ENCODE results near the gene CYP2C9.
"Not testable (repeated sequence)": the region's sequence is repeated elsewhere in the genome, so short reads cannot be mapped to it uniquely, and the experiment has no call there.

The CYP2C9 gene

DNA sequence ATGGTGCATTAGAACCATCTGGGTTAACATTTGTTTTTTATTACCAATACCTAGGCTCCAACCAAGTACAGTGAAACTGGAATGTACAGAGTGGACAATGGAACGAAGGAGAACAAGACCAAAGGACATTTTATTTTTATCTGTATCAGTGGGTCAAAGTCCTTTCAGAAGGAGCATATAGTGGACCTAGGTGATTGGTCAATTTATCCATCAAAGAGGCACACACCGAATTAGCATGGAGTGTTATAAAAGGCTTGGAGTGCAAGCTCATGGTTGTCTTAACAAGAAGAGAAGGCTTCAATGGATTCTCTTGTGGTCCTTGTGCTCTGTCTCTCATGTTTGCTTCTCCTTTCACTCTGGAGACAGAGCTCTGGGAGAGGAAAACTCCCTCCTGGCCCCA lies at the start of gene CYP2C9:
Gene CYP2C9, plus strand, starts transcription at position 276 of the 400 bp plus-strand sequence. Its CDS starts 25 bp downstream, at position 301.
- DNase-seq = no peak

DNA sequence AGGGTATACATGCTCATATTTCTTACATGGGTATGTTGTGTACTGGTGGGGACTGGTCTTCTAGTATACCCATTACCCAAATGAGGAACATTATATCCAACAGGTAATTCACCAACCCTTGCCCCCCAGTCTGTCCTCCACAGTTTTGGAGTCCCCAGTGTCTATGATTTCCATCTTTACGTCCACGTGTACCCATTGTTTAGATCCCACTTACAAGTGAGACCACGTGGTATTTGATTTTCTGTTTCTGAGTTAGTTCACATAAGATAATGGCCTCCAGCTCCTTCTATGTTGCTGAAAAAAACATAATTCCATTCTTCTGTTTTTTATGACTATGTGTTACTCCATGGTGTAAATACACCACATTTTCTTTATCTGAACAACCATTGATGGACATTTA lies 49.3 kb upstream of the CYP2C9 start:
- no peak for DNase-seq

DNA sequence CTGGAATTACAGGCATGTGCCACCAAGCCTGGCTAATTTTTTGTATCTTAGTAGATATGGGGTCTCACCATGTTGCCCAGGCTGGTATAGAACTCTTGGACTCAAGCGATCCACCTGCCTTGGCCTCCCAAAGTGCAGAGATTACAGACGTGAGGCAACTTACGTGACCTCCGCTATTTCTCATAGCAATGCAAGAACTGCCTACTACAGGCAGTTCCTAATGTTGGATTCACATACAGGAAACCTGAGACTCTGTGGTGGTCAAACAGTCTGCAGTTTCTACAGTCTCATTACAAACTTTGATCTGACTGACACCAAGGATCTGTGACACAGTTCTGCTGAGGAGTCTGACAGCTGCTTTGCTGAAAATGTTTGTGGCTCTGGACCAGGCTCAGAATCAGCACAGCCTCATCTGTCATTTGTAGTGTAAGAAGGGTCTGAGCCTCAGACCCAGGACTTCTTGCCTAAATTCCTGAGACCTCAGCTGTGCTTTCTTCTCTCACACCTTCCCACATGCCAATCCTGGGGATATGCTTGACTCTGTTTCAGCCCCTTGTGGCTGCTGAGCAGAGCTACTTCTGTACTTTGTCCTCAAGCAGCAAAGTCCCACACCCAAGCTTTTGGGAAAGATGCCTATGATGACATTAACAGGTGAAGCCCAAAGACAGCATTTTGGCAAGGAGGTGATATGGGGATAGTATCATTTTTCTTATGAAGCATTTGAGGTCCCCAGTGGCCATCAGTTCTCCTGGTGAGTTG lies 48.0 kb upstream of the CYP2C9 start:
- DNase-seq = no peak

DNA sequence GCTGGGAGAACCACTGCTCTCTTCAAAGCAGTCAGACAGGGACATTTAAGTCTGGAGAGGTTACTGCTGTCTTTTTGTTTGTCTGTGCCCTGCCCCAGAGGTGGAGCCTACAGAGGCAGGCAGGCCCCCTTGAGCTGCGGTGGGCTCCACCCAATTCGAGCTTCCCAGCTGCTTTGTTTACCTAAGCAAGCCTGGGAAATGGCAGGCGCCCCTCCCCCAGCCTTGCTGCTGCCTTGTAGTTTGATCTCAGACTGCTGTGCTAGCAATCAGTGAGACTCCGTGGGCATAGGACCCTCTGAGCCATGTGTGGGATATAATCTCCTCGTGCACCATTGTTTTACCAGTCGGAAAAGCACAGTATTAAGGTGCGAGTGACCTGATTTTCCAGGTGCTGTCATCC lies 40.0 kb upstream of the CYP2C9 start:
- not testable (repeated sequence) for DNase-seq

DNA sequence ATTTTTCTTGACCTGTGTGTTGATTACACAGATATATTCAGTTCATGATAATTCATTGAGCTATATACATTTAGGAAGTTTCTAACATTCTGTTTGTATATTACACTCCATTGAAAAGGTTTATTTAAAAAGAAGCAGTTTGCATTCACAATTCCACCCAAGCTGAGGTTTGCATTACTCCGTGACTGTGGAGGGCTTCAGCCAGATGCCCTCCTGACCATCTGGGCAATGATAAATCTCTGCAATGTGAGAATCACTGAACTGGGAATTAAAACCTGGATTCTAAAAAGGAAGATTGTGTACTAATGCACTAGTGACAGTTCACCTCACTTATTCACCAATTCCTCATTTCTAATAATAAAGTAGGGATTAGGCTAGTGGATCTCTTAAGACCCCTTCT lies 36.4 kb upstream of the CYP2C9 start:
- no peak for DNase-seq

DNA sequence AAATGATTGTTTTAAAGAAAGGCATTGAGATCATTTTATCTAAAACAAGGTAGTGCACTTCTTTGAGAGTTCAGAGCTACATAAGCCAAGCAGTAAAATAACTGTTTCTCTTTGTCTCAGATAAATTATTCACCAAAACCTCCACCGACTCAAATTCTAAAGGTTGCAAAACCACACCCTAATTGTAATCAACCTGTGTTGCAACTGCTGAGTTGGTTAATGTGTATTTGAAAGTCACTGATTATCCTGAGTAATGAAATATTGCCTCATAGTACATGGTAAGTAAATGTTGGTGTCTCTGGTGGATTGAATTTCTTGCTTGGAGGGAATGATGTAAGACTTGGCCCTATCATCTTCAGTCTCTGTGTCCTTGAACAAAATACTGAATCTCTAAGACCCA lies 35.9 kb upstream of the CYP2C9 start:
- no peak for DNase-seq

DNA sequence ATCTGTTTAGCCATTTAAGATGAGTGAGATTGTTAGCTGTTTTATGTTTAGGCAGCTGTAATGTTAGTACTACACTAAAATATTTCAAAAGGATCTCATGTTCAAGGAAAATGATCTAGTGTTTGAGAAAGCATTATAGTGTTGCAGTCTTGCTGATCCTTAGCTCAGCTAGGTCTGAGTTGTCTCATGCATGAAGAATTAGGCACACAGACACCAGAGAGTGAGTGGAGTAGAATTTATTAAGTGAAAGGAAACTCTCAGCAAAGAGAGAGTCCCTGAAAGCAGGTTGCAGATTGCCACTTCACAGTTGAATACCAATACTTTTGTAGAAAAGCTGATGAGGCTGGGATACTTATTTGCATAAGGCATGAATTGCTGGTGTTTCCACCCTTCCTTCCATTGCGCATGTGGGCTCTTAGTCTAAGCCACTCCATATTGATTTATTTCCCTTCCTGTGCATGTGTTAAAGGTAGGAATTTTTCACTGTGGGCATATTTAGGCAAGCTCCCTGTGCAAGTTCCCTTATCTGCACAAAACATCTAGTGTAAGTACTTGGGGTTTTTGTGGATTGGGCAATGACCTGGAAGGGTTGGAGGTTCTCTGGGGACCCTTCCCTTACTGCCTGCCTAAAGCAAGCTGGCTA lies 33.8 kb upstream of the CYP2C9 start:
- not testable (repeated sequence) for DNase-seq

DNA sequence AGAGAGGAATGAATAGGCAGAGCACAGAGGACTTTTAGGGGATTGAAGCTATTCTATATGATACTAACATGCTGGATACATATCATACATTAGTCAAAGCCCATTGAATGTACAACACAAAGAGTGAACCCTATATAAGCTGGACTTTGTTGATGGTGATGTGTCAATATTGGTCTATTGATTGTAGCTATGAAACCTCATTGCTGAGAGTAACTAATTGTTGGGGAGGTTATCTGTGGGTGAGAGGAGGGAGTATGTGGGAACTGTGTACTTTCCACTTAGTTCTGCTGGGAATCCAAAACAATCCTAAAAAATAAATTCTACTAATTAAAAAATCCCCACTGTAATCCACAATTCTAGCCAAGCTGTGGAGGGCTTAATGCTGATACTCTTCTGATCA lies 22.0 kb upstream of the CYP2C9 start:
- DNase-seq = no peak

DNA sequence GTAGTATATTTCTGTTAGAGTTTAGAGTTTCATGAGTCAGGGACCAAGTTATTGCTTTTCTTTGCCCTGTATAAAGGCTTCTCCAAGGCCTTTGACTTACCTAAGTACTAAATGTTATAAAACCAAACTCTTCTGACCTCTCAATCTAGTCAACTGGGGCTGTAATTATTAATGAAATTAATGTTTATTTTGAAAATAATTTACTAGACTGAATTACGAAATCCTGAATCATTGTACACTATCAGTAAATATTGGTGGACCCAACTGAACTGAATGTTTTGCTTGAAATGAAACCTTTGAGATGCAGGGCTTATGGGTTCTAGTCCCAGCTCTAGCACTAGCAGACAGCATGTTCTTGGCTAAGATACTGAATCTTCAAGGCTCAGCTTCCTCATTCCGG lies 1.7 kb upstream of the CYP2C9 start:
- DNase-seq = no peak

DNA sequence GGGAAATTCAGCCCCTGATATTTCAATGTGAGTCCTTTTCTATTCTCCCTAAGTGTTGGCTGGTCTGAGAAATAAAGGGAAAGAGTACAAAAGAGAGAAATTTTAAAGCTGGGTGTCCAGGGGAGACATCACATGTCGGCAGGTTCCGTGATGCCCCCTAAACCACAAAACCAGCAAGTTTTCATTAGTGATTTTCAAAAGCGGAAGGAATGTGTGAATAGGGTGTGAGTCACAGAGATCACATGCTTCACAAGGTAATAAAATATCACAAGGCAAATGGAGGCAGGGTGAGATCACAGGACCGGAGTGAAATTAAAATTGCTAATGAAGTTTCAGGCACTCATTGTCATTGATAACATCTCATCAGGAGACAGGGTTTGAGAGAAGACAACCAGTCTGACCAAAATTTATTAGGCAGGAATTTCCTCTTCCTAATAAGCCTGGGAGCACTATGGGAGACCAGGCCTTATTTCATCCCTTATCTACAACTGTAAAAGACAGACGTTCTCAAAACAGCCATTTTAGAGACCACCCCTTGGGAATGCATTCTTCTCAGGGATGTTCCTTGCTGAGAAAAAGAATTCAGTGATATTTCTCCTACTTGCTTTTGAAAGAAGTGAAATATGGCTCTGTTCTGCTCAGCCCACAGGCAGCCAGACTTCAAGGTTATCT lies 5.1 kb downstream of the CYP2C9 start:
- not testable (repeated sequence) for DNase-seq

DNA sequence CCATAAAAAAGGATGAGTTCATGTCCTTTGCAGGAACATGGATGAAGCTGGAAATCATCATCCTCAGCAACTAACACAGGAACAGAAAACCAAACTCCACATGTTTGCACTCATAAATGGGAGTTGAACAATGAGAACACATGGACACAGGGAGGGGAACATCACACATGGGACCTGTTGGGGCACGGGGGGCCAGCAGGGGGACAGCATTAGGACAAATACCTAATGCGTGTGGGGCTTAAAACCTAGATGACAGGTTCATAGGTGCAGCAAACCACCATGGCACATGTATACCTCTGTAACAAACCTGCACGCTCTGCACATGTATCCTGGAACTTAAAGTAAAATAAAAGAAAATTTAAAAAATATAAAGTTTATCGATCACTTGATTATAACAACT lies 7.7 kb downstream of the CYP2C9 start:
- not testable (repeated sequence) for DNase-seq

DNA sequence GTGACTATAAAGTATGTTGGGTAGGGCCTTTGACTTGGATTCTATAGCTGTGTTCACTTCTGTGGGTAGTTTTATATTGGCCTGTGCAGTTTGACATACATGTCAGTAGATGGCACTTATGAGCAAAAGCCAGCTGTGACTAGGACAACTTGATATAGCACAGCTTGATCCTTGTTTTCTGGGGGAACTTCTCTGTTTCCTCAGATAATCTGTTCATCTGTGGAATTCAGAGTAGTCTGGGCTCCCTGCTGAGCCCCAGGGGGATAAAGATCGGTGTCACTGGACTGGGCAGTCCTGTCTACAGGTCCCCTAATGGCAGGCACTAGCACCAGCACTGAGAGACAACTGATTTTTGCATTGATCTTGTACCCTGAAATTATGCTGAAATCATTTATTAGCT lies 25.4 kb downstream of the CYP2C9 start:
- no peak for DNase-seq

DNA sequence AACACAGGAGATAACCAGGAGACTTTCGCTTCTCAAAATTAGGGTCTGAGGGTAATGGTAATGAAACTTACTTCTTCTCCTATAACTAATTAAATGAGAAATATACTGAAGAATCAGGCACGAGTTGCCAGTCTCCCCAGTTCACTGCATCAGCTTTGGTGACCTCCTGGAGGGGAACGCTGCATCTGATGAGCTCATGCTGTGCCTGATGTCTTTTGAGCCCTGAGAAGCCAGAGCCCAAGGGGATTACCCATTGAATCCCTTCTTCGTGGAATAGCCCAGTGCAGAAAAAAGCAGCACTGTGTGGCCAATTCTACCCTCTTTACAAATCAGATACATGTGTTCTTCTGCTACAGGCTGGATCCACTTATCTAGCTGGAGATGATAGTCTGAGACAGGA lies 45.1 kb downstream of the CYP2C9 start:
- DNase-seq = no peak

DNA sequence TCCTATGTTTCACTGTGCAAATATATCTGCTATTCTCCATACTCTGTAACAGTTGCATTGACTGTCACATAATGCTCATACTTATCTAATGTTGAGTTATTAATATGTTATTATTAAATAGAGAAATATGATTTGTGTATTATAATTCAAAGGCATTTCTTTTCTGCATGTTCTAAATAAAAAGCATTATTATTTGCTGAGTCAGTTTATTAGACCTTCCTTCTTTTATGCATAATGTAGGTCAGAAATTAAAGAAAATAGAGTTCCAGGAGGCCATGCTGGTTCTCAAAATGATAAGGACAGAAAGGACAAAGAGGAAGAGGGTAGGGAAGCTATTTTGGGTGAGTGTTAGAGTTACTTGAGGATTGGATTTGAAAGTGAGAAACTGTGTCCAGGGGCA lies 50.7 kb downstream of the CYP2C9 start:
- DNase-seq = no peak

DNA sequence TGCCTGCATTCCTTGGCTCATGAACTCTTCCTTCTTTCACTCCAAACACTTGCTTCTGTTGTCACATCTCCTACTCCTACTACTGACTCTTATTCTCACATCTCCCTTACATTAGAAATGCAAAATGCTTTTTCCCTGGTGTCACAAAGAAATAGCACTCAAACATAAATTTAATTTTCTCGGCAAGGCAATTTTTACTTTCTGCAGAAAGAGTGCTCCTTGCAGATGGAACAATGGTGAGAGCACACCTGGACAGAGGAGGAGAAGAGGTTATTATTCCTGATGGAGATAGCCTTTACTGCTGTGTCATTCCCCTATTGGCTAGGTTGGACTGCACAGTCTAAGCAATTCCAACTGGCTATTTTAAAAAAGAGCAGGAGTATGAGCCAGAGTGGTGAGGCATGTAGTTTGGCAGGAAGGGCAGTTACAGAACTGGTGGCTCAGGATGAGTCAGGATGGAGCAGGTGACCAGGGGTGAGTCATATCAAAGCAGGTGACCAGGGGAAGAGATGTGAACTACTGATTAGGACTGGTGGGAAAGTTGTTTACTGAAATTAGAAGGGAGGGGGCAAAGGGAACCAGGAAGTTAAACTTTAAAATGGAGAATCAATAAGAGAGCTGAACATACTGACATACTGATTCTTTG lies 52.9 kb downstream of the CYP2C9 start:
- DNase-seq = no peak

DNA sequence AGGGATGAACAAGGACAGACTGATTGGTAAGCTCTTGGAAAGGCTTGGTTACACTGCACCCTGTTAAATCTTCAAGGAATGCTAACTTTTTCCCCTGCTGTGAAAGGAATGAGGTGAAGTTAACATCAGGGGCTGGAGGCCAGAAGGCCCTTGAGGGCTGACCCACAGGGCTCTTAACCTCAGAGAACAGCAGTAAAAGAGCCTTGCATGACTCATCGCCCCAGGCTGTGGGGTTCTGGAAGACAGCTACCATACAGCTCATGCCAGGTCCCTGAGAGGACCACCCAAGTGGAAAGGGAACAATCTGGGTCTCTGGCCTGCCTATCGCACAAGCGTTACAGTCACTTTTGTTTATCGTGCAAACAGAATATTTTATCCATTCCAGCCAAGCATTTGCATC lies 54.4 kb downstream of the CYP2C9 start:
- no peak for DNase-seq

DNA sequence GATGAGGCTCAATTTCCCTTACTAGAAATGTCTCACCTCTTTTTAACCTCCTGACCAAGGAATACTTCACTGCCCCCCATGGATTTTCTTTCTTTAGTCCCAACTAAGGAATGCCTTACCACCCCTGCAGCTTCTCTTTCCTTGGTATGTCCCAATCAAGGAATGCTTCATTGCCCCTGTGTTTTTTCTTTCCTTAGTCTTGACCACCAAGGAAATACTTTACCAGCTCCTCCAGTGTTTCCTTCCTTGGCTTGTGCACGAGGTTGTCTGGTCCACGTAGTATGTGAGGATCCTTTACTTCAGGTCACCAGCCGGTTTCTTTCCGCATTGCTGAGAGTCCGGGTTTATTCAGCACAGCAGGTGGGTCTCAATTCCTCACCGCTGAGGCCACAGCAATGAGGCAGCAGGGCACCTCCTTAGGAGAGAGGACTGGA lies 59.3 kb downstream of the CYP2C9 start:
- no peak for DNase-seq

DNA sequence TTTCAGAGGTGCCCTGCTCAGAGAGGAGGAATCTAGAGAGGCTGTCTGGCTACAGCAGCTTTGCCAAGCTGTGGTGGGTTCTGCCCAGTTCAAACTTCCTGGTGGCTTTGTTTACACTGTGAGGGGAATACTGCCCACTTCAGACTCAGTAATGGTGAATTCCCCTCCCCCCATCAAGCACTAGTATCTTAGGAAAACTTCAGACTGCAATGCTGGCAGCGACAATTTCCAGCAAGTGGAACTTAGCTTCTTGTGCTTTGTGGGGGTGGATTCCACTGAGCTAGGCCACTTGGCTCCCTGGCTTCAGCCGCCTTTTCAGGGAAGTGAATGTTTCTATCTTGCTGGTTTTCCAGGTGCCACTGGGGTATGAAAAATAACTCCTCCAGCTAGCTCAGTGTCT lies 88.0 kb downstream of the CYP2C9 start:
- no peak for DNase-seq

DNA sequence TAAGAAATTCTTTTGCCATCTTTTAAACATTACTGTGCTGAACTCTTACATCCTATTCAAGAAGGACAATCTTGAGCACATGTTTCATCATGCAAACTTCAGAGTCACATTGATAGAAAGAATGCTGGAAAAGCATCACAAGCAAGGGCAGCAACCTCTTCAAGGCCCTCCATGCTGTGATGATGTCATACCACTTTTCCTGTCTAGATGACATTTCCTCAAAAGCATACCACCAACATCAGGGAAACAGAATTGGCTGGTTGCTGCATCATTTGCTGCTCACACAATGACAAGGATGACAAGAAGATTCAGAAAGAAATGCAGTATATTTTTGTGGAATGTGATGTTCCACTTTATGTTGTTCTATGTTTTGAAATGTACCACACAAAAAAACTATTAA lies 93.2 kb downstream of the CYP2C9 start:
- DNase-seq = no peak

DNA sequence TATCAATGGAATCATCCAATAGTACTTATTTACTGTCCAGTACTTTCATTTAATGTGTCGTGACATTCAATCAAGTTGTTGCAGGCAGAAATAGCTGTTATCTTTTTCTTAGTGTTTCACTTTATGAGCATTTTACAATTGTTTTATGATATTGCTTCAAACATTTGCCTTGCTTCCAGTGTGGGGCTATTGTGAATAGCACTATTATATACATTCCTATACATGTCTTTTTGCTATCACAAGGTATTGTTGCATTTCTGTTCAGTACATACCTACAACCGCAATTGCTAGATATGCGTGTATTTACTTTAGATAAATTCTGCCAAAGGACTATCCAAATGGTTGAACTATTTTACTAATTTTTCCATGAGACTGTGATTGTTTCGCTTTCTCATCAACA lies 95.9 kb downstream of the CYP2C9 start:
- no peak for DNase-seq

DNA sequence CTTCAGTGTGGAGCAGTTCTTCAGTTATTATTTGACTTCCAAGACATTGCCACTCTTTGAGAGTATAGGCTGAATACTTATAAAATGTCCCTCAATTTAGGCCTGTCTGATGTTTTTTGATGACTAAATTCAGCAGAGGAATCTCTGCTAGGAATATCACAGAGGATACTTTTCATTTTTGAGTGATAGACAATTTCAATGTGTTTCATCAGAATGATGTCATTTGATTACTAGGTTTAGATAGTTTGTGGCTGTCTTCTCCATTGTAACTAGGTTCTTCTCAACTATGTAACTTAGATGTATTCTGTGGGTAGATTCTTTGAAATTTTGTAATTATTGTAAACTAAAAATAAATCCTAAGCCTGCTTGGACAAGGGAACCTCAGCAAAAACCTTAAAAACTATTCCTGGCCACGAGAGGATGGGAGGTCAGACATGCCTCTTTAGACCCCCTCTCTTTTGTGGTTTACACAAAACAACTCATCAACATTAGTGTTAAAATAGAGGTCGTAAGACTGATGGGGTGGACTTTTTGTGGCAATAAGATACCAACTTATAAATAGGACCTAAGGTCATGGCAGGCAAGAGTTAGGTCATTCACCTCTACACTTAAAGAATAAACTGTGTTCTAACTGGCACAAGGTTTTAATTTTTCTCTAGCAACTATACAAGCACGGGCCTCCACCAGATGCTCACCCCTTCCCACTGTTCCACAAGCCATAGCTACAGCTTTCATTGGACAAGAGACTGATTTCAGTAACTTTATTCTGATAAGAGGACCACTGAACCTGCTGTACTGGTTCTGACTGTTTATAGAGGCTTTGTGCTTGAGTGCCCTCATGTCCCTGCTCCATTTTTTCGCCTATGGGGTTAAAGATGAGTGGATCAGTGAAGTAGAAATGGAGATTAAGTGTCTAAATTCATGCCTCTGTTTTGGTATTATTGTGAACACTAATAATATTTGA lies 97.2 kb downstream of the CYP2C9 start:
- DNase-seq = no peak

DNA sequence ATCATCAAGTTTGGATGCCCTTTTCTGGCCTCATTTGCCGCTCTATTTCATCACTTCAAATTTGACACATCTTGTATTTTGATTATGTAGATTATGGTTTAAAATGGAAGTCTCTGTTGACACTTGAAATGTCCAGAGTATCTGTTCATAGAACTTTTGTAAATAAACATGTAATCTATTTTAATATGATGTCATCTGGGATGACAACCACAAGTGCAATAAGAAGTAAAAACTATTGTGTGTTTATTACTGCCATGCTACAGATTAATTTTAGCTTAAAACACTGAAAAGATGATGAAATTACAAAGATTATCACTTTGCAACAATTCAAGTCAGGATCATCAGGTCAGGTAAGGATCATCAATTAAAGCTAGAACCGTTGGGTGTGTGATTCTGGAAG lies 100.8 kb downstream of the CYP2C9 start:
- DNase-seq = no peak

Data from activated naive CD4-positive, alpha-beta T cell treated with anti-CD3 and anti-CD28 coated beads, Interleukin-2, amount 50 U/mL, for 16 hours (primary cell).